Activated B cell treated with CpG ODN at 0.5 μM for 24 hours (primary cell): ENCODE data around the gene GFPT1. TPM values are rescaled to one million over a fixed set of nuclear protein-coding genes. Genes with fewer than 3 reads are reported as not detected.
A peak's percentile ranks its signal among the peaks of the same experiment; 100 is the strongest.

Source experiments
- ATAC-seq: fragments of 200-7000 bp; cut with Tn5 transposase; one replicate; pipeline ENCODE4 v1.10.0; 2021; ENCODE audit warnings: low read depth, mild to moderate bottlenecking, moderate library complexity
- CTCF ChIA-PET: fragments of 350-600 bp; sonication (Branson Sonifier 250); formaldehyde crosslinking; loops from one replicate; lab custom pipeline; 2021; ENCODE audit warnings: antibody characterized with exemption; lab: Charles Lee
- POLR2A ChIA-PET: fragments of 350-600 bp; sonication (Branson Sonifier 250); formaldehyde crosslinking; loops from one replicate; lab custom pipeline; 2021; ENCODE audit warnings: antibody characterized with exemption; lab: Charles Lee
- DNase-seq: peaks from one replicate; pipeline ENCODE4 v3.0.0; 2022
- H3K27ac Mint-ChIP-seq: one replicate; pipeline ENCODE4 v1.8.0; 2020; ENCODE audit warnings: mixed read lengths
- H3K27me3 Mint-ChIP-seq: one replicate; pipeline ENCODE4 v1.8.0; 2021; ENCODE audit warnings: mixed read lengths
- H3K36me3 Mint-ChIP-seq: one replicate; pipeline ENCODE4 v1.8.0; 2021; ENCODE audit warnings: low read depth, mixed read lengths
- H3K4me1 Mint-ChIP-seq: one replicate; pipeline ENCODE4 v1.8.0; 2021; ENCODE audit warnings: mixed read lengths
- H3K4me3 Mint-ChIP-seq: one replicate; pipeline ENCODE4 v1.8.0; 2020; ENCODE audit warnings: mild to moderate bottlenecking, mixed read lengths
- H3K9me3 Mint-ChIP-seq: one replicate; pipeline ENCODE4 v1.8.0; 2020; ENCODE audit warnings: mixed read lengths
- intact Hi-C: fragments of 100-400 bp; cut with micrococcal nuclease; formaldehyde crosslinking; loops from one replicate; pipeline ENCODE4 v1.15.1; 2024
- total RNA-seq: library from RNA; stranded (reverse); gene quantifications from 2 replicates; pipeline ENCODE4 v1.2.3, GENCODE V29; 2022
- TF ChIP-seq, protein P1 (sequence below): fragments of 200-600 bp; IDR thresholded peaks from one replicate; pipeline ENCODE4 v1.8.0; 2022; ENCODE audit warnings: antibody characterized with exemption, mild to moderate bottlenecking

The GFPT1 gene
- total RNA-seq, 1 donor from 2014 or later: 14.9 TPM

DNA sequence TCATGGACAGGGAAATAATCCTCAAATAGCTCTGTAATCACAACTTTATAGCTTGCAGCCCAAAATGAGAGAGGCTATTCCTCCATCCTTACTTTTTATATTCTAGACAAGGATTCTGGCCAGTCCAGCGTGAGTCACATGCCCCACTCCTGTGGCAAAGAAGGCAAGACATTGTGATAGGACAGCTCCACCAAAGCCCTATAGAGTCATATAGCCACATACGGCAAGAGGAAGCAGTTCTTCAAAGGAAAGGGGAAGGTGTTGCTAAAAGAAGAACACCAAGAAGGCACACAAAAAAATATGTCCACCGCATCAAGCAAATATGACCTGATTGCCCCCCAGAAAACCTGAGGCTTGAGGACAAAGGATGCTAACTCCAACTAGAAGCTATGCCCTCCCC is 3.4 kb upstream of the GFPT1 start:
- Mint-ChIP-seq H3K36me3 (peaks cover 17% of the 10 kb centered on the region), H3K4me3 (no peak overlapping the region), H3K27ac (no peak overlapping the region), H3K27me3 (no peaks in the 10 kb centered on the region), H3K4me1 (peaks cover 25% of the 10 kb centered on the region), H3K9me3 (no peaks in the 10 kb centered on the region)
- DNase-seq (no peak), ATAC-seq (no peak)
- POLR2A ChIA-PET: interaction anchor here (1.8 kb wide), 1 partner anchor 47 kb away, joined by 5 read pairs; the partner anchor contains the start of gene NFU1
- intact Hi-C loops: no loop called here
- CTCF ChIA-PET: interaction anchor here (0.9 kb wide), 1 partner anchor 47 kb away, joined by 3 read pairs; the partner anchor contains the start of gene NFU1
- TF ChIP-seq, protein P1, sequence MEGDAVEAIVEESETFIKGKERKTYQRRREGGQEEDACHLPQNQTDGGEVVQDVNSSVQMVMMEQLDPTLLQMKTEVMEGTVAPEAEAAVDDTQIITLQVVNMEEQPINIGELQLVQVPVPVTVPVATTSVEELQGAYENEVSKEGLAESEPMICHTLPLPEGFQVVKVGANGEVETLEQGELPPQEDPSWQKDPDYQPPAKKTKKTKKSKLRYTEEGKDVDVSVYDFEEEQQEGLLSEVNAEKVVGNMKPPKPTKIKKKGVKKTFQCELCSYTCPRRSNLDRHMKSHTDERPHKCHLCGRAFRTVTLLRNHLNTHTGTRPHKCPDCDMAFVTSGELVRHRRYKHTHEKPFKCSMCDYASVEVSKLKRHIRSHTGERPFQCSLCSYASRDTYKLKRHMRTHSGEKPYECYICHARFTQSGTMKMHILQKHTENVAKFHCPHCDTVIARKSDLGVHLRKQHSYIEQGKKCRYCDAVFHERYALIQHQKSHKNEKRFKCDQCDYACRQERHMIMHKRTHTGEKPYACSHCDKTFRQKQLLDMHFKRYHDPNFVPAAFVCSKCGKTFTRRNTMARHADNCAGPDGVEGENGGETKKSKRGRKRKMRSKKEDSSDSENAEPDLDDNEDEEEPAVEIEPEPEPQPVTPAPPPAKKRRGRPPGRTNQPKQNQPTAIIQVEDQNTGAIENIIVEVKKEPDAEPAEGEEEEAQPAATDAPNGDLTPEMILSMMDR: no peak

DNA sequence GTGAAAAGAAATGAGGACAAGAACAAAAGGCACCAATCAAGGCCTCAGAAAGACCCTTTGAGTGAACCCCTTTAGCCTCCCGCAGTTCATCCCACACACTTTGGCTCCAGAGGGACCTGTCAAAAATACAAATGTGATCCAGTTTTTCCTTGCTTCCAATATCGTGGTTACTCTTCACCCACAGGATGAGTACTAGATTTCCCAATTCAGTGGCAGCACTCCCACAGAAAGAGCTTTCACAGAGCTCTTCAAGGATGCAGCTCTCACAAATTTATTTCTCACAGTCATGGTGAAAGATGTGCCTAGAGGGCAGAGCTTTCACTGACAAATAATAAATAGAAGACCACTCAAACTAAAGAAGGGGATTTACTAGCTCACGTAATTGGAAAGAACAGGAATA is 3.0 kb upstream of the GFPT1 start:
- Mint-ChIP-seq H3K27ac (no peak overlapping the region), H3K27me3 (no peaks in the 10 kb centered on the region), H3K4me3 (no peak overlapping the region), H3K4me1 (peaks cover 28% of the 10 kb centered on the region), H3K9me3 (no peaks in the 10 kb centered on the region), H3K36me3 (peaks cover 15% of the 10 kb centered on the region)
- ATAC-seq (no peak), DNase-seq (no peak)
- CTCF ChIA-PET: interaction anchor here (0.9 kb wide), 1 partner anchor 47 kb away, joined by 3 read pairs; the partner anchor contains the start of gene NFU1
- intact Hi-C loops: no loop called here
- POLR2A ChIA-PET: interaction anchor here (1.8 kb wide), 1 partner anchor 47 kb away, joined by 5 read pairs; the partner anchor contains the start of gene NFU1
- TF ChIP-seq, protein P1: no peak

GRCh38 chr2:69389271-69389670 is 2.2 kb upstream of the GFPT1 start:
- Mint-ChIP-seq H3K27me3 (no peaks in the 10 kb centered on the region), H3K4me1 (peaks cover 28% of the 10 kb centered on the region), H3K27ac (no peak overlapping the region), H3K4me3 (no peak overlapping the region), H3K9me3 (no peaks in the 10 kb centered on the region), H3K36me3 (peaks cover 8% of the 10 kb centered on the region)
- ATAC-seq: no peak
- DNase-seq: no peak
- POLR2A ChIA-PET: no interaction called here
- TF ChIP-seq, protein P1: no peak
- CTCF ChIA-PET: no interaction called here
- intact Hi-C loops: loop anchor here (5.0 kb wide), 5 partner anchors 178 to 503 kb away; partner anchors contain the start of genes AAK1, GMCL1 and SNRNP27

GRCh38 chr2:69387770-69388481 is 899 bp upstream of the GFPT1 start:
- Mint-ChIP-seq H3K36me3 (no peaks in the 10 kb centered on the region), H3K4me3 (peak overlapping the region; percentile 88), H3K9me3 (no peaks in the 10 kb centered on the region), H3K27me3 (no peaks in the 10 kb centered on the region), H3K27ac (peak overlapping the region; percentile 81), H3K4me1 (peaks cover 32% of the 10 kb centered on the region)
- TF ChIP-seq, protein P1: no peak
- CTCF ChIA-PET: no interaction called here
- DNase-seq (no peak), ATAC-seq (no peak)
- POLR2A ChIA-PET: interaction anchor here (1.0 kb wide), 1 partner anchor 49 kb away, joined by 8 read pairs; the partner anchor contains the start of gene NFU1
- intact Hi-C loops: loop anchor here (1.0 to 5.0 kb wide), 9 partner anchors 15 to 1325 kb away; partner anchors contain the start of genes AAK1, APLF, C1D and FBXO48

GRCh38 chr2:69386360-69386759 is 667 bp downstream of the GFPT1 start:
- H3K27me3 Mint-ChIP-seq: no peaks in the 10 kb centered on the region
- DNase-seq (no peak), ATAC-seq (no peak)
- no peaks in the 10 kb centered on the region for H3K9me3 Mint-ChIP-seq
- intact Hi-C loops: loop anchor here (2.0 to 5.0 kb wide), 7 partner anchors 14 to 920 kb away; partner anchors contain the start of genes AAK1, APLF, FBXO48 and GMCL1
- CTCF ChIA-PET: interaction anchor here (1.3 to 1.8 kb wide), 2 partner anchors 11 to 51 kb away, joined by 3 to 6 read pairs; partner anchors contain the start of gene NFU1
- peak overlapping the region; percentile 88 for H3K4me3 Mint-ChIP-seq
- peak overlapping the region; percentile 65 for H3K27ac Mint-ChIP-seq
- H3K36me3 Mint-ChIP-seq: peaks cover 4% of the 10 kb centered on the region
- TF ChIP-seq, protein P1: no peak
- POLR2A ChIA-PET: interaction anchor here (0.6 to 1.5 kb wide), 4 partner anchors 15 to 730 kb away, joined by 3 to 16 read pairs (median 6); partner anchors contain the start of gene NFU1
- peaks cover 40% of the 10 kb centered on the region for H3K4me1 Mint-ChIP-seq
